GM23338 (cell line): ENCODE results near the gene EIF3L.

ENCODE experiments used
- CREB1 ChIP-seq: fragments of 250-450 bp; sonication (Bioruptor Pico); IDR thresholded peaks from 2 replicates; pipeline ENCODE4 v1.5.0; 2020; ENCODE audit warnings: low read depth, mild to moderate bottlenecking, moderate library complexity
- ETS1 ChIP-seq: IDR thresholded peaks from 2 replicates; pipeline ENCODE4 v1.6.1; 2016; ENCODE audit warnings: antibody characterized with exemption
- EZH2 ChIP-seq: fragments of 200-600 bp; sonication (generic); IDR thresholded peaks from one replicate; pipeline ENCODE4 v1.8.0; 2017; ENCODE audit warnings: antibody characterized with exemption, mild to moderate bottlenecking, low read depth; ENCODE audit not compliant: unreplicated experiment
- EZH2phosphoT487 ChIP-seq: fragments of 200-600 bp; sonication (generic); IDR thresholded peaks from one replicate; pipeline ENCODE4 v1.8.1; 2018; ENCODE audit warnings: antibody characterized with exemption; ENCODE audit not compliant: unreplicated experiment
- JUNB ChIP-seq: IDR thresholded peaks from one replicate; pipeline ENCODE4 v1.6.1; 2016; ENCODE audit warnings: antibody characterized with exemption; ENCODE audit not compliant: unreplicated experiment
- NANOG ChIP-seq: IDR thresholded peaks from 2 replicates; pipeline ENCODE4 v1.6.1; 2016; ENCODE audit warnings: antibody characterized with exemption, borderline replicate concordance
- POLR2AphosphoS5 ChIP-seq: IDR thresholded peaks from 2 replicates; pipeline ENCODE4 v1.6.1; 2016; ENCODE audit warnings: antibody characterized with exemption, low read depth
- STAT1 ChIP-seq: IDR thresholded peaks from one replicate; pipeline ENCODE4 v1.6.1; 2016; ENCODE audit warnings: antibody characterized with exemption; ENCODE audit not compliant: unreplicated experiment
- ZNF114 ChIP-seq: fragments of 250-450 bp; sonication (Bioruptor Pico); IDR thresholded peaks from 2 replicates; pipeline ENCODE4 v1.5.0; 2020; ENCODE audit warnings: mild to moderate bottlenecking, moderate library complexity
- ZNF331 ChIP-seq: fragments of 250-450 bp; sonication (Bioruptor Pico); IDR thresholded peaks from 2 replicates; pipeline ENCODE4 v1.5.0; 2020; ENCODE audit warnings: low read depth, mild to moderate bottlenecking, moderate library complexity
- TF ChIP-seq, protein P1 (sequence below), 2 experiments: fragments of 200-600 bp in 1 of 2; sonication (generic) in 1 of 2; conservative IDR thresholded peaks; 2 replicates each; pipeline versions ENCODE4 v1.5.1 to v1.6.1; 2016 to 2017; ENCODE audit warnings: antibody characterized with exemption in 2 of 2, low read depth in 2 of 2, mild to moderate bottlenecking in 2 of 2, moderate library complexity in 1 of 2
- TF ChIP-seq, protein P2 (sequence below): IDR thresholded peaks from one replicate; pipeline ENCODE4 v1.6.1; 2018; ENCODE audit warnings: antibody characterized with exemption; ENCODE audit not compliant: unreplicated experiment
- TF ChIP-seq, protein P3 (sequence below): fragments of 250-450 bp; sonication (Bioruptor Pico); IDR thresholded peaks from 2 replicates; pipeline ENCODE4 v1.5.0; 2020; ENCODE audit warnings: mild to moderate bottlenecking, moderate library complexity

GRCh38 chr22:37920126-37920525 lies 70.9 kb downstream of the EIF3L start:
- TF ChIP-seq, protein P1, sequence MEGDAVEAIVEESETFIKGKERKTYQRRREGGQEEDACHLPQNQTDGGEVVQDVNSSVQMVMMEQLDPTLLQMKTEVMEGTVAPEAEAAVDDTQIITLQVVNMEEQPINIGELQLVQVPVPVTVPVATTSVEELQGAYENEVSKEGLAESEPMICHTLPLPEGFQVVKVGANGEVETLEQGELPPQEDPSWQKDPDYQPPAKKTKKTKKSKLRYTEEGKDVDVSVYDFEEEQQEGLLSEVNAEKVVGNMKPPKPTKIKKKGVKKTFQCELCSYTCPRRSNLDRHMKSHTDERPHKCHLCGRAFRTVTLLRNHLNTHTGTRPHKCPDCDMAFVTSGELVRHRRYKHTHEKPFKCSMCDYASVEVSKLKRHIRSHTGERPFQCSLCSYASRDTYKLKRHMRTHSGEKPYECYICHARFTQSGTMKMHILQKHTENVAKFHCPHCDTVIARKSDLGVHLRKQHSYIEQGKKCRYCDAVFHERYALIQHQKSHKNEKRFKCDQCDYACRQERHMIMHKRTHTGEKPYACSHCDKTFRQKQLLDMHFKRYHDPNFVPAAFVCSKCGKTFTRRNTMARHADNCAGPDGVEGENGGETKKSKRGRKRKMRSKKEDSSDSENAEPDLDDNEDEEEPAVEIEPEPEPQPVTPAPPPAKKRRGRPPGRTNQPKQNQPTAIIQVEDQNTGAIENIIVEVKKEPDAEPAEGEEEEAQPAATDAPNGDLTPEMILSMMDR (conservative IDR thresholded peaks at IDR 0.05; ENCODE audit: low read depth in 2 of 2) = no peak
- no peak for TF ChIP-seq JUNB
- no peak for TF ChIP-seq EZH2phosphoT487
- no peak for TF ChIP-seq EZH2
- TF ChIP-seq ETS1 = no peak
- TF ChIP-seq, protein P2, sequence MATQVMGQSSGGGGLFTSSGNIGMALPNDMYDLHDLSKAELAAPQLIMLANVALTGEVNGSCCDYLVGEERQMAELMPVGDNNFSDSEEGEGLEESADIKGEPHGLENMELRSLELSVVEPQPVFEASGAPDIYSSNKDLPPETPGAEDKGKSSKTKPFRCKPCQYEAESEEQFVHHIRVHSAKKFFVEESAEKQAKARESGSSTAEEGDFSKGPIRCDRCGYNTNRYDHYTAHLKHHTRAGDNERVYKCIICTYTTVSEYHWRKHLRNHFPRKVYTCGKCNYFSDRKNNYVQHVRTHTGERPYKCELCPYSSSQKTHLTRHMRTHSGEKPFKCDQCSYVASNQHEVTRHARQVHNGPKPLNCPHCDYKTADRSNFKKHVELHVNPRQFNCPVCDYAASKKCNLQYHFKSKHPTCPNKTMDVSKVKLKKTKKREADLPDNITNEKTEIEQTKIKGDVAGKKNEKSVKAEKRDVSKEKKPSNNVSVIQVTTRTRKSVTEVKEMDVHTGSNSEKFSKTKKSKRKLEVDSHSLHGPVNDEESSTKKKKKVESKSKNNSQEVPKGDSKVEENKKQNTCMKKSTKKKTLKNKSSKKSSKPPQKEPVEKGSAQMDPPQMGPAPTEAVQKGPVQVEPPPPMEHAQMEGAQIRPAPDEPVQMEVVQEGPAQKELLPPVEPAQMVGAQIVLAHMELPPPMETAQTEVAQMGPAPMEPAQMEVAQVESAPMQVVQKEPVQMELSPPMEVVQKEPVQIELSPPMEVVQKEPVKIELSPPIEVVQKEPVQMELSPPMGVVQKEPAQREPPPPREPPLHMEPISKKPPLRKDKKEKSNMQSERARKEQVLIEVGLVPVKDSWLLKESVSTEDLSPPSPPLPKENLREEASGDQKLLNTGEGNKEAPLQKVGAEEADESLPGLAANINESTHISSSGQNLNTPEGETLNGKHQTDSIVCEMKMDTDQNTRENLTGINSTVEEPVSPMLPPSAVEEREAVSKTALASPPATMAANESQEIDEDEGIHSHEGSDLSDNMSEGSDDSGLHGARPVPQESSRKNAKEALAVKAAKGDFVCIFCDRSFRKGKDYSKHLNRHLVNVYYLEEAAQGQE = no peak
- TF ChIP-seq POLR2AphosphoS5 = no peak
- no peak for TF ChIP-seq ZNF331 (CRISPR knock-in tag)
- no peak for TF ChIP-seq CREB1 (CRISPR knock-in tag)
- TF ChIP-seq ZNF114 (CRISPR knock-in tag) = no peak
- TF ChIP-seq STAT1 = no peak
- TF ChIP-seq NANOG = no peak
- TF ChIP-seq, protein P3, sequence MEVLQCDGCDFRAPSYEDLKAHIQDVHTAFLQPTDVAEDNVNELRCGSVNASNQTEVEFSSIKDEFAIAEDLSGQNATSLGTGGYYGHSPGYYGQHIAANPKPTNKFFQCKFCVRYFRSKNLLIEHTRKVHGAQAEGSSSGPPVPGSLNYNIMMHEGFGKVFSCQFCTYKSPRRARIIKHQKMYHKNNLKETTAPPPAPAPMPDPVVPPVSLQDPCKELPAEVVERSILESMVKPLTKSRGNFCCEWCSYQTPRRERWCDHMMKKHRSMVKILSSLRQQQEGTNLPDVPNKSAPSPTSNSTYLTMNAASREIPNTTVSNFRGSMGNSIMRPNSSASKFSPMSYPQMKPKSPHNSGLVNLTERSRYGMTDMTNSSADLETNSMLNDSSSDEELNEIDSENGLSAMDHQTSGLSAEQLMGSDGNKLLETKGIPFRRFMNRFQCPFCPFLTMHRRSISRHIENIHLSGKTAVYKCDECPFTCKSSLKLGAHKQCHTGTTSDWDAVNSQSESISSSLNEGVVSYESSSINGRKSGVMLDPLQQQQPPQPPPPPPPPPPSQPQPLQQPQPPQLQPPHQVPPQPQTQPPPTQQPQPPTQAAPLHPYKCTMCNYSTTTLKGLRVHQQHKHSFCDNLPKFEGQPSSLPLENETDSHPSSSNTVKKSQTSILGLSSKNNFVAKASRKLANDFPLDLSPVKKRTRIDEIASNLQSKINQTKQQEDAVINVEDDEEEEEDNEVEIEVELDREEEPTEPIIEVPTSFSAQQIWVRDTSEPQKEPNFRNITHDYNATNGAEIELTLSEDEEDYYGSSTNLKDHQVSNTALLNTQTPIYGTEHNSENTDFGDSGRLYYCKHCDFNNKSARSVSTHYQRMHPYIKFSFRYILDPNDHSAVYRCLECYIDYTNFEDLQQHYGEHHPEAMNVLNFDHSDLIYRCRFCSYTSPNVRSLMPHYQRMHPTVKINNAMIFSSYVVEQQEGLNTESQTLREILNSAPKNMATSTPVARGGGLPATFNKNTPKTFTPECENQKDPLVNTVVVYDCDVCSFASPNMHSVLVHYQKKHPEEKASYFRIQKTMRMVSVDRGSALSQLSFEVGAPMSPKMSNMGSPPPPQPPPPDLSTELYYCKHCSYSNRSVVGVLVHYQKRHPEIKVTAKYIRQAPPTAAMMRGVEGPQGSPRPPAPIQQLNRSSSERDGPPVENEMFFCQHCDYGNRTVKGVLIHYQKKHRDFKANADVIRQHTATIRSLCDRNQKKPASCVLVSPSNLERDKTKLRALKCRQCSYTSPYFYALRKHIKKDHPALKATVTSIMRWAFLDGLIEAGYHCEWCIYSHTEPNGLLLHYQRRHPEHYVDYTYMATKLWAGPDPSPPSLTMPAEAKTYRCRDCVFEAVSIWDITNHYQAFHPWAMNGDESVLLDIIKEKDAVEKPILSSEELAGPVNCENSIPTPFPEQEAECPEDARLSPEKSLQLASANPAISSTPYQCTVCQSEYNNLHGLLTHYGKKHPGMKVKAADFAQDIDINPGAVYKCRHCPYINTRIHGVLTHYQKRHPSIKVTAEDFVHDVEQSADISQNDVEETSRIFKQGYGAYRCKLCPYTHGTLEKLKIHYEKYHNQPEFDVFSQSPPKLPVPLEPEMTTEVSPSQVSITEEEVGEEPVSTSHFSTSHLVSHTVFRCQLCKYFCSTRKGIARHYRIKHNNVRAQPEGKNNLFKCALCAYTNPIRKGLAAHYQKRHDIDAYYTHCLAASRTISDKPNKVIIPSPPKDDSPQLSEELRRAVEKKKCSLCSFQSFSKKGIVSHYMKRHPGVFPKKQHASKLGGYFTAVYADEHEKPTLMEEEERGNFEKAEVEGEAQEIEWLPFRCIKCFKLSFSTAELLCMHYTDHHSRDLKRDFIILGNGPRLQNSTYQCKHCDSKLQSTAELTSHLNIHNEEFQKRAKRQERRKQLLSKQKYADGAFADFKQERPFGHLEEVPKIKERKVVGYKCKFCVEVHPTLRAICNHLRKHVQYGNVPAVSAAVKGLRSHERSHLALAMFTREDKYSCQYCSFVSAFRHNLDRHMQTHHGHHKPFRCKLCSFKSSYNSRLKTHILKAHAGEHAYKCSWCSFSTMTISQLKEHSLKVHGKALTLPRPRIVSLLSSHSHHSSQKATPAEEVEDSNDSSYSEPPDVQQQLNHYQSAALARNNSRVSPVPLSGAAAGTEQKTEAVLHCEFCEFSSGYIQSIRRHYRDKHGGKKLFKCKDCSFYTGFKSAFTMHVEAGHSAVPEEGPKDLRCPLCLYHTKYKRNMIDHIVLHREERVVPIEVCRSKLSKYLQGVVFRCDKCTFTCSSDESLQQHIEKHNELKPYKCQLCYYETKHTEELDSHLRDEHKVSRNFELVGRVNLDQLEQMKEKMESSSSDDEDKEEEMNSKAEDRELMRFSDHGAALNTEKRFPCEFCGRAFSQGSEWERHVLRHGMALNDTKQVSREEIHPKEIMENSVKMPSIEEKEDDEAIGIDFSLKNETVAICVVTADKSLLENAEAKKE = no peak
